Endothelial cell of umbilical vein (primary cell): ENCODE results near the gene EPHX1. TPM values are rescaled to one million over a fixed set of nuclear protein-coding genes. Genes with fewer than 3 reads are reported as not detected.

ENCODE experiments used
- BruUV-seq: library from RNA; stranded (reverse); fragments of 400-500 nt; replicated peaks from 2 replicates; lab custom pipeline; 2021; lab: Mats Ljungman, UMichigan
- CTCF ChIA-PET: fragments of 300-600, 350-600 bp; sonication (Branson Sonifier 250); formaldehyde crosslinking; loops from one replicate; lab custom pipeline; 2021; ENCODE audit warnings: antibody characterized with exemption, inconsistent platforms; lab: Charles Lee
- POLR2A ChIA-PET: fragments of 300-600, 350-600 bp; sonication (Branson Sonifier 250); formaldehyde crosslinking; loops from one replicate; lab custom pipeline; 2021; ENCODE audit warnings: antibody characterized with exemption, inconsistent platforms; lab: Charles Lee
- DNase-seq: peaks from one replicate; pipeline ENCODE4 v3.0.0-alpha.2; 2011; ENCODE audit warnings: low read depth, low spot score
- FAIRE-seq: peaks from 2 replicates; lab custom pipeline; 2011; peaks lifted over from hg19 to GRCh38; lab: Jason Lieb, UNC
- H2AFZ ChIP-seq: 2 replicates; pipeline ENCODE4 v1.6.0; 2012; ENCODE audit warnings: low read depth, low read length, control low read depth, inconsistent platforms
- H3K27ac ChIP-seq: 2 replicates; pipeline ENCODE4 v1.5.1; 2011; ENCODE audit warnings: low read depth, mild to moderate bottlenecking, control low read depth, low read length, moderate library complexity; ENCODE audit not compliant: insufficient read depth
- H3K27me3 ChIP-seq, 2 experiments: 2 replicates each; pipeline versions ENCODE4 v1.6.0 to v1.6.1; 2011; ENCODE audit warnings: low read length in 2 of 2, mixed read lengths in 1 of 2; ENCODE audit not compliant: control insufficient read depth in 2 of 2, insufficient read depth in 2 of 2
- H3K36me3 ChIP-seq, 2 experiments: 2 replicates in 1 of 2; 3 replicates in 1 of 2; pipeline ENCODE4 v1.5.1; 2011; ENCODE audit warnings: low read length in 2 of 2, mild to moderate bottlenecking in 1 of 2, moderate library complexity in 1 of 2; ENCODE audit not compliant: control insufficient read depth in 2 of 2, insufficient read depth in 2 of 2; ENCODE audit errors: extremely low read depth in 1 of 2
- H3K4me1 ChIP-seq: 3 replicates; pipeline ENCODE4 v1.5.1; 2011; ENCODE audit warnings: mild to moderate bottlenecking, low read length; ENCODE audit not compliant: control insufficient read depth, insufficient read depth; ENCODE audit errors: extremely low read depth
- H3K4me2 ChIP-seq: 2 replicates; pipeline ENCODE4 v1.6.1; 2011; ENCODE audit warnings: low read length, control low read depth, mixed read lengths; ENCODE audit not compliant: insufficient read depth
- H3K4me3 ChIP-seq, 3 experiments: fragments of 200-600 bp in 1 of 3; sonication (generic), shearing (Covaris generic) in 1 of 3; replicated peaks in 1 of 3; 2 replicates each; pipeline ENCODE4 v1.5.1; 2011 to 2016; ENCODE audit warnings: control low read depth in 3 of 3, low read length in 3 of 3, mild to moderate bottlenecking in 2 of 3, inconsistent platforms in 1 of 3, low read depth in 1 of 3, moderate library complexity in 1 of 3; ENCODE audit not compliant: insufficient read depth in 1 of 3
- H3K79me2 ChIP-seq: 2 replicates; pipeline ENCODE4 v1.6.0; 2012; ENCODE audit warnings: low read length, inconsistent platforms; ENCODE audit not compliant: control insufficient read depth, insufficient read depth
- H3K9ac ChIP-seq: replicated peaks from 2 replicates; pipeline ENCODE3; 2011; ENCODE audit warnings: low read length, control low read depth; ENCODE audit not compliant: insufficient read depth; ENCODE audit errors: extremely low read depth
- H3K9me1 ChIP-seq: replicated peaks from 3 replicates; pipeline ENCODE4 v1.6.0; 2011; ENCODE audit warnings: mild to moderate bottlenecking, low read length; ENCODE audit not compliant: control insufficient read depth, insufficient read depth; ENCODE audit errors: extremely low read depth
- H3K9me3 ChIP-seq: replicated peaks from 2 replicates; pipeline ENCODE4 v1.5.1; 2012; ENCODE audit warnings: low read length, inconsistent platforms; ENCODE audit not compliant: control insufficient read depth, insufficient read depth
- H4K20me1 ChIP-seq: replicated peaks from 2 replicates; pipeline ENCODE3; 2011; ENCODE audit warnings: mild to moderate bottlenecking, low read length; ENCODE audit not compliant: control insufficient read depth, insufficient read depth; ENCODE audit errors: extremely low read depth
- CTCF ChIP-seq, 2 donors: IDR thresholded peaks; 1 replicate in 1 of 2; 2 replicates in 1 of 2; pipeline ENCODE4 v1.5.1; 2011; ENCODE audit warnings: low read length in 2 of 2, mild to moderate bottlenecking in 2 of 2, moderate library complexity in 2 of 2, control low read depth in 1 of 2, inconsistent platforms in 1 of 2, low read depth in 1 of 2; ENCODE audit not compliant: insufficient read depth in 1 of 2; ENCODE audit errors: extremely low read depth in 1 of 2
- EZH2 ChIP-seq: IDR thresholded peaks from 2 replicates; pipeline ENCODE4 v1.6.1; 2012; ENCODE audit warnings: borderline replicate concordance, low read depth, mild to moderate bottlenecking, moderate library complexity, low read length, inconsistent platforms; ENCODE audit not compliant: severe bottlenecking
- FOS ChIP-seq: IDR thresholded peaks from 2 replicates; pipeline ENCODE4 v1.6.1; 2011; ENCODE audit warnings: mild to moderate bottlenecking, low read length, moderate library complexity, borderline replicate concordance; ENCODE audit not compliant: insufficient read depth
- GATA2 ChIP-seq: IDR thresholded peaks from 2 replicates; pipeline ENCODE4 v1.7.0; 2011; ENCODE audit warnings: low read depth, mild to moderate bottlenecking, moderate library complexity, mixed read lengths, low read length; ENCODE audit not compliant: insufficient read length, insufficient read depth
- JUN ChIP-seq: IDR thresholded peaks from 2 replicates; pipeline ENCODE4 v1.6.1; 2011; ENCODE audit warnings: borderline replicate concordance, low read depth; ENCODE audit not compliant: insufficient read length, insufficient read depth
- MAX ChIP-seq: IDR thresholded peaks from 2 replicates; pipeline ENCODE4 v1.6.1; 2011; ENCODE audit not compliant: insufficient read depth, insufficient read length
- MYC ChIP-seq: IDR thresholded peaks from one replicate; pipeline ENCODE4 v1.6.1; 2011; ENCODE audit warnings: mild to moderate bottlenecking, low read depth, low read length
- POLR2A ChIP-seq: IDR thresholded peaks from 2 replicates; pipeline ENCODE4 v1.6.1; 2012; ENCODE audit warnings: low read depth, mild to moderate bottlenecking, control low read depth, low read length
- POLR2AphosphoS5 ChIP-seq: IDR thresholded peaks from 2 replicates; pipeline ENCODE4 v1.6.1; 2012; ENCODE audit warnings: low read depth, mild to moderate bottlenecking, control low read depth, low read length, moderate library complexity; ENCODE audit not compliant: insufficient read depth
- dilution Hi-C: fragments of 300-500 bp; cut with MboI; formaldehyde crosslinking; loops from one replicate; pipeline ENCODE4 v1.15.0; 2019; ENCODE audit warnings: low sequenced_read_pairs; ENCODE audit not compliant: extremely low pct_ligation_motif_present
- intact Hi-C: fragments of 100-400 bp; cut with micrococcal nuclease; formaldehyde crosslinking; loops from one replicate; pipeline ENCODE4 v1.10.0; 2022
- polyA plus RNA-seq, 4 experiments: library from polyadenylated mRNA; depleted of rRNA in 3 of 4; stranded (reverse) in 3 of 4; unstranded in 1 of 4; fragments of >200 nt; gene quantifications; 2 replicates each; pipeline versions ENCODE4 v1.2.1 to v1.2.3, GENCODE V29; 2011 to 2012; ENCODE audit warnings: missing spikeins in 1 of 4
- total RNA-seq: library from RNA; stranded (reverse); gene quantifications from 2 replicates; pipeline ENCODE4 v1.2.3, GENCODE V29; 2021

The EPHX1 gene
- total and polyA plus RNA-seq, 2 donors (not counting 3 experiments of a cell fraction or from before 2014, with no cell fraction given): 23.7 to 25.2 TPM

- intact Hi-C loops: loop anchor here (2.0 kb wide), 1 partner anchor 73 kb away; the partner anchor contains the start of gene EPHX1
- ChIA-PET CTCF (interaction anchor here (0.7 to 4.7 kb wide), 6 partner anchors 15 to 409 kb away, joined by 3 to 40 read pairs (median 6); partner anchors contain the start of gene SRP9), POLR2A (interaction anchor here (1.5 kb wide), 1 partner anchor 41 kb away, joined by 4 read pairs; no protein-coding TSS in a partner anchor)
- Histone ChIP-seq H3K9me1 (no peaks in the 10 kb centered on the region), H3K9ac (no peak overlapping the region), H4K20me1 (no peaks in the 10 kb centered on the region), H3K79me2 (no peaks in the 10 kb centered on the region), H2AFZ (no peak overlapping the region), H3K4me1 (peaks cover 14% of the 10 kb centered on the region), H3K27me3 (no peaks in the 10 kb centered on the region), H3K27ac (no peak overlapping the region), H3K4me3 (no peak overlapping the region), H3K36me3 (no peaks in the 10 kb centered on the region), H3K4me2 (no peak overlapping the region), H3K9me3 (no peaks in the 10 kb centered on the region)
- dilution Hi-C loops: no loop called here
- no peak for TF ChIP-seq POLR2A
- TF ChIP-seq JUN: no peak
- TF ChIP-seq MYC: no peak
- no peak for TF ChIP-seq MAX
- no peak for TF ChIP-seq POLR2AphosphoS5
- no peak for TF ChIP-seq CTCF (IDR thresholded peaks at IDR 0.05; ENCODE audit: extremely low read depth in 1 of 2, insufficient read depth in 1 of 2, low read depth in 1 of 2, low read length in 2 of 2)
- TF ChIP-seq GATA2: no peak
- no peak for TF ChIP-seq FOS
- TF ChIP-seq EZH2: no peak
- FAIRE-seq (no peak), DNase-seq (no peak)
- no TSS peak for BruUV-seq
These were observed 73.8 kb downstream of the EPHX1 start for GRCh38 chr1:225883616-225884265.
